Measurements from ENCODE around the gene TOPORS.

DNA sequence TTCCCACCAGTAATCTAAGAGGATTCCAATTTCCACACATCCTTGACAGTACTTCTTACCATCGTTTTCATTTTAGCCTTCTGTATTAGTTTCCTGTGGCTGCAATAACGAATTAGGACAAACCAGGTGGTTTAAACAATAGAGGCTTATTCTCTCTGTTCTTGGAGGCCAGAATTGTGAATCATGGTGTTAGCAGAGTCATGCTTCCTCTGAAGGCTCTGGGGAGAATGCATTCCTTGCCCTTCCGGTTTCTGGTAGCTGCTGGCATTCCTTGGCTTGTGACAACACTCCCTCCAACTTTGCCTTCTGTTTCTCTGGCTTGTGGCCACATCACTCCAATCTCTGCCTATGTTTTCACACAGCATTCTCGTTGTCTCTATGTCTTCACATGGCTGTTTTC, 49.9 kb downstream of the TOPORS start:
- TF ChIP-seq, protein P1, sequence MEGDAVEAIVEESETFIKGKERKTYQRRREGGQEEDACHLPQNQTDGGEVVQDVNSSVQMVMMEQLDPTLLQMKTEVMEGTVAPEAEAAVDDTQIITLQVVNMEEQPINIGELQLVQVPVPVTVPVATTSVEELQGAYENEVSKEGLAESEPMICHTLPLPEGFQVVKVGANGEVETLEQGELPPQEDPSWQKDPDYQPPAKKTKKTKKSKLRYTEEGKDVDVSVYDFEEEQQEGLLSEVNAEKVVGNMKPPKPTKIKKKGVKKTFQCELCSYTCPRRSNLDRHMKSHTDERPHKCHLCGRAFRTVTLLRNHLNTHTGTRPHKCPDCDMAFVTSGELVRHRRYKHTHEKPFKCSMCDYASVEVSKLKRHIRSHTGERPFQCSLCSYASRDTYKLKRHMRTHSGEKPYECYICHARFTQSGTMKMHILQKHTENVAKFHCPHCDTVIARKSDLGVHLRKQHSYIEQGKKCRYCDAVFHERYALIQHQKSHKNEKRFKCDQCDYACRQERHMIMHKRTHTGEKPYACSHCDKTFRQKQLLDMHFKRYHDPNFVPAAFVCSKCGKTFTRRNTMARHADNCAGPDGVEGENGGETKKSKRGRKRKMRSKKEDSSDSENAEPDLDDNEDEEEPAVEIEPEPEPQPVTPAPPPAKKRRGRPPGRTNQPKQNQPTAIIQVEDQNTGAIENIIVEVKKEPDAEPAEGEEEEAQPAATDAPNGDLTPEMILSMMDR (conservative IDR thresholded peaks at IDR 0.05; ENCODE audit: low read length), result no peak
- TF ChIP-seq EZH2phosphoT487 (IDR thresholded peaks at IDR 0.05; ENCODE audit: borderline replicate concordance), result no peak

Data from Loucy (cell line).